SK-N-SH (cell line): ENCODE data around the gene CSTB. TPM values are rescaled to one million over a fixed set of nuclear protein-coding genes. Genes with fewer than 3 reads are reported as not detected.

ENCODE experiments used
- CTCF ChIA-PET: fragments of 300-600, 350-600 bp; formaldehyde crosslinking; extraction: SDS; loops from one replicate; lab custom pipeline; 2021; lab: Yijun Ruan, JAX
- POLR2A ChIA-PET: fragments of 350-600 bp; sonication (Branson Sonifier 250); formaldehyde crosslinking; extraction: SDS; loops from one replicate; lab custom pipeline; 2020; ENCODE audit warnings: antibody characterized with exemption, inconsistent platforms; lab: Yijun Ruan, JAX
- DNase-seq: peaks from one replicate; pipeline ENCODE4 v3.0.0; 2012
- H2AFZ ChIP-seq: fragments of 200-600 bp; sonication (generic); 2 replicates; pipeline ENCODE4 v1.8.1; 2016; ENCODE audit warnings: antibody characterized with exemption, mild to moderate bottlenecking, low read depth
- H3F3A ChIP-seq: fragments of 200-600 bp; sonication (generic); replicated peaks from 2 replicates; pipeline ENCODE3; 2016; ENCODE audit warnings: antibody characterized with exemption, mild to moderate bottlenecking; ENCODE audit not compliant: insufficient read depth
- H3K27ac ChIP-seq, 2 experiments: fragments of 200-500 bp in 1 of 2; fragments of 200-600 bp in 1 of 2; sonication (Bioruptor generic) in 1 of 2; sonication (generic), shearing (Covaris generic) in 1 of 2; 2 replicates each; pipeline versions ENCODE4 v1.5.1 to v1.6.1; 2014 to 2016; ENCODE audit warnings: low read depth in 2 of 2, inconsistent platforms in 1 of 2, low read length in 1 of 2, mild to moderate bottlenecking in 1 of 2, mixed read lengths in 1 of 2
- H3K27me3 ChIP-seq: fragments of 200-600 bp; sonication (generic), shearing (Covaris generic); 2 replicates; pipeline ENCODE4 v1.6.1; 2016; ENCODE audit warnings: mixed run types; ENCODE audit not compliant: insufficient read depth
- H3K36me3 ChIP-seq, 2 experiments: fragments of 200-500 bp in 1 of 2; fragments of 200-600 bp in 1 of 2; sonication (Bioruptor generic) in 1 of 2; sonication (generic) in 1 of 2; replicated peaks in 1 of 2; 2 replicates each; pipeline versions ENCODE3 to v1.5.1; 2014 to 2016; ENCODE audit warnings: low read length in 1 of 2, mild to moderate bottlenecking in 1 of 2; ENCODE audit not compliant: insufficient read depth in 2 of 2, control insufficient read depth in 1 of 2
- H3K4me1 ChIP-seq, 2 experiments: fragments of 200-500 bp in 1 of 2; fragments of 200-600 bp in 1 of 2; sonication (Bioruptor generic) in 1 of 2; sonication (generic), shearing (Covaris generic) in 1 of 2; 2 replicates each; pipeline versions ENCODE4 v1.5.1 to v1.6.1; 2014 to 2016; ENCODE audit warnings: low read depth in 1 of 2, low read length in 1 of 2, mixed run types in 1 of 2; ENCODE audit not compliant: insufficient read depth in 2 of 2, control insufficient read depth in 1 of 2
- H3K4me2 ChIP-seq: fragments of 200-600 bp; sonication (generic), shearing (Covaris generic); 2 replicates; pipeline ENCODE4 v1.6.1; 2017; ENCODE audit warnings: mixed run types
- H3K4me3 ChIP-seq, 2 experiments: fragments of 200-500 bp in 1 of 2; fragments of 200-600 bp in 1 of 2; sonication (Bioruptor generic) in 1 of 2; sonication (generic), shearing (Covaris generic) in 1 of 2; 2 replicates each; pipeline versions ENCODE4 v1.5.1 to v1.8.1; 2014 to 2016; ENCODE audit warnings: low read depth in 2 of 2, inconsistent platforms in 1 of 2, low read length in 1 of 2, mild to moderate bottlenecking in 1 of 2, mixed read lengths in 1 of 2, moderate library complexity in 1 of 2
- H3K79me2 ChIP-seq: fragments of 200-600 bp; sonication (generic); 2 replicates; pipeline ENCODE4 v1.8.1; 2017; ENCODE audit warnings: mild to moderate bottlenecking; ENCODE audit not compliant: insufficient read depth
- H3K9ac ChIP-seq: fragments of 200-600 bp; sonication (generic); 2 replicates; pipeline ENCODE4 v1.6.1; 2017; ENCODE audit warnings: mixed run types
- H3K9me2 ChIP-seq: fragments of 200-600 bp; sonication (generic); 2 replicates; pipeline ENCODE4 v1.6.1; 2017; ENCODE audit warnings: mixed run types
- H3K9me3 ChIP-seq: fragments of 200-600 bp; sonication (generic); 2 replicates; pipeline ENCODE4 v1.6.1; 2017; ENCODE audit warnings: mixed run types, mild to moderate bottlenecking, moderate library complexity
- H4K20me1 ChIP-seq: fragments of 200-600 bp; sonication (generic); 2 replicates; pipeline ENCODE4 v1.6.1; 2017; ENCODE audit warnings: mild to moderate bottlenecking, mixed run types; ENCODE audit not compliant: insufficient read depth
- CHD2 ChIP-seq: fragments of 150-350 bp; IDR thresholded peaks from 2 replicates; pipeline ENCODE4 v1.6.1; 2018; ENCODE audit warnings: low read length; ENCODE audit not compliant: partially characterized antibody
- CTCF ChIP-seq: fragments of 200-600 bp; sonication (generic); IDR thresholded peaks from 2 replicates; pipeline ENCODE4 v1.6.1; 2017; ENCODE audit warnings: antibody characterized with exemption, mild to moderate bottlenecking, moderate library complexity
- EP300 ChIP-seq, 2 experiments: IDR thresholded peaks; 2 replicates each; pipeline versions ENCODE4 v1.4.0 to v1.6.1; 2012; ENCODE audit warnings: borderline replicate concordance in 1 of 2, low read depth in 1 of 2, low read length in 1 of 2
- FOSL2 ChIP-seq: IDR thresholded peaks from 2 replicates; pipeline ENCODE4 v1.4.0; 2012; ENCODE audit warnings: low read depth, mild to moderate bottlenecking, moderate library complexity, borderline replicate concordance
- FOXJ3 ChIP-seq: sonication (generic); formaldehyde crosslinking; IDR thresholded peaks from 2 replicates; pipeline ENCODE4 v1.5.1; 2020; ENCODE audit warnings: mild to moderate bottlenecking, missing genetic modification reagents
- FOXM1 ChIP-seq: IDR thresholded peaks from 2 replicates; pipeline ENCODE4 v1.4.0; 2012; ENCODE audit warnings: low read depth, mild to moderate bottlenecking
- GATA2 ChIP-seq: sonication (generic); formaldehyde crosslinking; IDR thresholded peaks from 2 replicates; pipeline ENCODE4 v1.5.0; 2020; ENCODE audit warnings: mild to moderate bottlenecking, missing genetic modification reagents
- JUND ChIP-seq: IDR thresholded peaks from 2 replicates; pipeline ENCODE4 v1.4.0; 2012
- MEF2A ChIP-seq: IDR thresholded peaks from 2 replicates; pipeline ENCODE4 v1.4.0; 2012; ENCODE audit warnings: low read depth, borderline replicate concordance
- MXI1 ChIP-seq: IDR thresholded peaks from 2 replicates; pipeline ENCODE4 v1.6.1; 2012; ENCODE audit warnings: mild to moderate bottlenecking, low read depth, low read length, improper control_type of control experiment
- POLR2AphosphoS5 ChIP-seq: IDR thresholded peaks from 2 replicates; pipeline ENCODE4 v1.6.1; 2012; ENCODE audit warnings: low read depth, low read length
- REST ChIP-seq: IDR thresholded peaks from 2 replicates; pipeline ENCODE4 v1.6.1; 2012; ENCODE audit warnings: mild to moderate bottlenecking, low read depth, low read length, moderate library complexity
- SIN3A ChIP-seq: IDR thresholded peaks from 2 replicates; pipeline ENCODE4 v1.6.1; 2012; ENCODE audit warnings: low read depth, mild to moderate bottlenecking, low read length, moderate library complexity, borderline replicate concordance
- TCF12 ChIP-seq: IDR thresholded peaks from 2 replicates; pipeline ENCODE4 v1.4.0; 2012
- TEAD4 ChIP-seq: IDR thresholded peaks from 2 replicates; pipeline ENCODE4 v1.4.0; 2012; ENCODE audit warnings: mild to moderate bottlenecking, borderline replicate concordance; ENCODE audit not compliant: insufficient read depth
- USF1 ChIP-seq: IDR thresholded peaks from 2 replicates; pipeline ENCODE4 v1.4.0; 2012; ENCODE audit warnings: low read depth, borderline replicate concordance
- YY1 ChIP-seq: IDR thresholded peaks from 2 replicates; pipeline ENCODE4 v1.4.0; 2012; ENCODE audit warnings: low read depth, mild to moderate bottlenecking
- WGBS: methylation state at CpG from one replicate; pipeline ENCODE4 v1.1.6; 2017; ENCODE audit warnings: low lambda C conversion rate; 5-methylcytosine and 5-hydroxymethylcytosine counted together
- polyA plus RNA-seq, 3 experiments: library from polyadenylated mRNA; depleted of rRNA; stranded (reverse); fragments of >200 nt; gene quantifications; 2 replicates each; pipeline ENCODE4 v1.2.3, GENCODE V29; 2012

Gene CSTB
- polyA plus RNA-seq, 1 of the 3 experiments (the other 2 are of a cell fraction): 101 TPM

GRCh38 chr21:43817157-43818086 is 41.3 kb upstream of the CSTB start:
- Histone ChIP-seq H3K36me3 (no peaks in the 10 kb centered on the region), H3K9me3 (no peaks in the 10 kb centered on the region), H3K27me3 (no peaks in the 10 kb centered on the region), H3K27ac (no peak overlapping the region), H3K9ac (no peak overlapping the region), H3F3A (no peaks in the 10 kb centered on the region), H3K9me2 (no peaks in the 10 kb centered on the region), H3K4me3 (no peak overlapping the region), H4K20me1 (no peaks in the 10 kb centered on the region), H3K4me2 (no peak overlapping the region), H2AFZ (no peak overlapping the region), H3K79me2 (no peaks in the 10 kb centered on the region), H3K4me1 (no peaks in the 10 kb centered on the region)
- CTCF ChIA-PET: interaction anchor here (1.3 to 1.7 kb wide), 3 partner anchors 10 to 156 kb away, joined by 3 to 4 read pairs (median 4); no protein-coding TSS in a partner anchor
- POLR2A ChIA-PET: interaction anchor here (0.6 to 0.7 kb wide), 2 partner anchors 835 to 1407 kb away, joined by 3 read pairs; no protein-coding TSS in a partner anchor
- WGBS: 67% methylated on average over 13 of the region's 29 CpGs
- no peak for TF ChIP-seq TCF12
- no peak for TF ChIP-seq JUND
- TF ChIP-seq YY1: no peak
- no peak for TF ChIP-seq POLR2AphosphoS5
- no peak for TF ChIP-seq FOXJ3
- TF ChIP-seq CHD2: no peak
- no peak for TF ChIP-seq EP300 (IDR thresholded peaks at IDR 0.05; ENCODE audit: borderline replicate concordance in 1 of 2, low read depth in 1 of 2, low read length in 1 of 2)
- no peak for TF ChIP-seq CTCF
- no peak for TF ChIP-seq REST
- TF ChIP-seq TEAD4: no peak
- no peak for TF ChIP-seq MEF2A
- no peak for TF ChIP-seq USF1
- TF ChIP-seq FOXM1: no peak
- no peak for TF ChIP-seq SIN3A
- TF ChIP-seq MXI1: no peak
- TF ChIP-seq GATA2: no peak
- no peak for TF ChIP-seq FOSL2
- DNase-seq: no peak
